ENCODE results near the gene SH3BP5.

DNA sequence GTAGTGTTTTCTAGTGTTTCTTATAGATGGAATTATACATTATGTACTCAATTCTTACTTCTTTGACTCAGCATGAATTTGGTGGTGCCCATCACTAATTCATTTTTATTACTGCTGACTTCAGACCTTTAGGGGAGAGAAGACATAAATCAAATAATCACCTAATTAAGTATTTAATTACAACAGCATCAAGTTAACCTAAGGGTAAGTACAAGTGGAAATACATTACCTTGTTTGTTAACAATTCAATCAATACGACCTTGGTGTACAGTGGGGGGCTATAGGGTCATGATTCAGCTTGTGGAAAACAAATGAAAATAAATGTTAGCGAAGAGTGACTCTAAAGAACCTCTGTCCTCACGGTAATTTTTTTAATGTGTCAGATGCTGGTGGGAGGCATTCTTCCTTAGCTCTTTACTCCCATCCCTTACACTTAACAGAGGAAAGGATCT is 126.9 kb downstream of the SH3BP5 start:
- TF ChIP-seq, protein P1, sequence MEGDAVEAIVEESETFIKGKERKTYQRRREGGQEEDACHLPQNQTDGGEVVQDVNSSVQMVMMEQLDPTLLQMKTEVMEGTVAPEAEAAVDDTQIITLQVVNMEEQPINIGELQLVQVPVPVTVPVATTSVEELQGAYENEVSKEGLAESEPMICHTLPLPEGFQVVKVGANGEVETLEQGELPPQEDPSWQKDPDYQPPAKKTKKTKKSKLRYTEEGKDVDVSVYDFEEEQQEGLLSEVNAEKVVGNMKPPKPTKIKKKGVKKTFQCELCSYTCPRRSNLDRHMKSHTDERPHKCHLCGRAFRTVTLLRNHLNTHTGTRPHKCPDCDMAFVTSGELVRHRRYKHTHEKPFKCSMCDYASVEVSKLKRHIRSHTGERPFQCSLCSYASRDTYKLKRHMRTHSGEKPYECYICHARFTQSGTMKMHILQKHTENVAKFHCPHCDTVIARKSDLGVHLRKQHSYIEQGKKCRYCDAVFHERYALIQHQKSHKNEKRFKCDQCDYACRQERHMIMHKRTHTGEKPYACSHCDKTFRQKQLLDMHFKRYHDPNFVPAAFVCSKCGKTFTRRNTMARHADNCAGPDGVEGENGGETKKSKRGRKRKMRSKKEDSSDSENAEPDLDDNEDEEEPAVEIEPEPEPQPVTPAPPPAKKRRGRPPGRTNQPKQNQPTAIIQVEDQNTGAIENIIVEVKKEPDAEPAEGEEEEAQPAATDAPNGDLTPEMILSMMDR (IDR thresholded peaks at IDR 0.05) = no peak
- no peak for TF ChIP-seq POLR2A (IDR thresholded peaks at IDR 0.05)
